GM21723 (cell line): ENCODE data around the gene GPN2.

Experiments used
- ATAC-seq: cut with Tn5 transposase; IDR thresholded peaks from one replicate; pipeline ENCODE4 v1.9.1; 2021; ENCODE audit warnings: mild to moderate bottlenecking, moderate library complexity; ENCODE audit not compliant: unreplicated experiment

GPN2 gene

DNA sequence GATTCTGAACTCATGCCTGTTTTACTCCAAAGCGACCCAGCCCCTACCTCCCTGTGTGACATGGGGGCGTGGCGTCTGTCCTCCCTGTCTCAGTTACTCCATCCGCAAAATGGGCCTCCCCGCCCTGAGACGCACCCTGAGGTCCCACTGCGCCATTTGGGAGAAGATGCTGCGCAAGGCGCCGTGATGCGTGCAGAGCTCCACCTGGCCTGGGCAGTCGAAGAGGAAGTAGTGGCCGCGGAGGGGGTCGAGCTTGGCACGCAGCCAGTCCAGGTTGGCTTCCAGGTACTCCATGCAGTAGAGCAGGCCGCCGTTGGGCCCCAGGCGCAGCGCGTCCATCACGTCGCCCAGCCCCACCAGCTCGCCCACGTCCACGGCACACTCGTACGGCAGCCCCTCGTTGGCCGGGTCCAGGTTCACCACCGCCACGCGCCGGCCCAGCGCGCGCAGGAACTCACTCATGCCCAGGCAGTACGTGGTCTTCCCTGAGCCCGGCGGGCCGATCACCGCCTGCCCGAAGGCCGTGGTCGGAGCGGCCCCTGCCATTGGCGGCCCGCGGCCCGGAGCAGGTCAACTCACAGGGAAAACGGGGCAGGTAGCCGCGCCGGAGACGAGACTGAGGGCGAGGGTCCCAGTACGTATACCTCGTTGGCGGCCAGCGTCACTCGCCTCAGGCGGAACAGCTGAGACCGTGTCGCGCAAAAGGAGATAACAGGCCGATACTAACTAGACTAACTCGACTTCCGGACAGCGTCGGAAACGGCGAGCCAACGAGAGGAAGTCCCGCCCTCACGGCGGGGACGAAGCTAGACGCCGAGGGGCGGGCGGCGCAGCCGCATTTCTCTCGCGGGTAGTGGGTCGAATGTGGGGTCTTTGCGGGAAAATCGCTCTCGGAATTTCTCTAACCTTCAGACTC is at the start of gene GPN2:
Gene GPN2 (minus strand): TSS at position 733 of the 916 bp plus-strand sequence. CDS start 187 bp downstream, at position 546.
- ATAC-seq, result peak; percentile 87

DNA sequence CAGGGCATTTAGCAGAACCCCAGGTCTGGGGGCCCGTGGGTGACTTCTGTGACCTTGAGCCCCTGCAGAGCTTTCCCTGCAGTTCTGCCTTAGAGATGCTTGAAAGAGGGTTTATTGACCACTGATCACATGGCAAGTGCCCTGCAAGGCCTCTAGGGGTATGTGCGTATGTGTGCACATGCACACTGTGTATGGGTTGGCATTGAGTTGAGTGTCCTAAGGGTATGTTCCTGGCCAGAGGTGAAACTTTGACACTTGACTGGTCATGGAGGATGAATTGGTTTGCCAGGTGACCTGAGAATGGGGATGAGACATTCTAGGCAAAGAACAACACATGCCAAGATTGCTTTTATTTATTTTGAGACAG is 48.6 kb upstream of the GPN2 start:
- no peak for ATAC-seq

- ATAC-seq, result no peak
Observed at GRCh38 chr1:26938004-26938658, 48.0 kb upstream of the GPN2 start.

- ATAC-seq, result no peak
Observed at GRCh38 chr1:26936823-26937222, 46.7 kb upstream of the GPN2 start.

- ATAC-seq, result peak; percentile 61
Observed at GRCh38 chr1:26932531-26932930, 42.4 kb upstream of the GPN2 start.

GRCh38 chr1:26923711-26924110 is 33.6 kb upstream of the GPN2 start:
- ATAC-seq, result no peak

- ATAC-seq, result no peak
Observed at GRCh38 chr1:26922901-26923300, 32.8 kb upstream of the GPN2 start.

GRCh38 chr1:26922431-26922729 is 32.3 kb upstream of the GPN2 start:
- ATAC-seq, result no peak

DNA sequence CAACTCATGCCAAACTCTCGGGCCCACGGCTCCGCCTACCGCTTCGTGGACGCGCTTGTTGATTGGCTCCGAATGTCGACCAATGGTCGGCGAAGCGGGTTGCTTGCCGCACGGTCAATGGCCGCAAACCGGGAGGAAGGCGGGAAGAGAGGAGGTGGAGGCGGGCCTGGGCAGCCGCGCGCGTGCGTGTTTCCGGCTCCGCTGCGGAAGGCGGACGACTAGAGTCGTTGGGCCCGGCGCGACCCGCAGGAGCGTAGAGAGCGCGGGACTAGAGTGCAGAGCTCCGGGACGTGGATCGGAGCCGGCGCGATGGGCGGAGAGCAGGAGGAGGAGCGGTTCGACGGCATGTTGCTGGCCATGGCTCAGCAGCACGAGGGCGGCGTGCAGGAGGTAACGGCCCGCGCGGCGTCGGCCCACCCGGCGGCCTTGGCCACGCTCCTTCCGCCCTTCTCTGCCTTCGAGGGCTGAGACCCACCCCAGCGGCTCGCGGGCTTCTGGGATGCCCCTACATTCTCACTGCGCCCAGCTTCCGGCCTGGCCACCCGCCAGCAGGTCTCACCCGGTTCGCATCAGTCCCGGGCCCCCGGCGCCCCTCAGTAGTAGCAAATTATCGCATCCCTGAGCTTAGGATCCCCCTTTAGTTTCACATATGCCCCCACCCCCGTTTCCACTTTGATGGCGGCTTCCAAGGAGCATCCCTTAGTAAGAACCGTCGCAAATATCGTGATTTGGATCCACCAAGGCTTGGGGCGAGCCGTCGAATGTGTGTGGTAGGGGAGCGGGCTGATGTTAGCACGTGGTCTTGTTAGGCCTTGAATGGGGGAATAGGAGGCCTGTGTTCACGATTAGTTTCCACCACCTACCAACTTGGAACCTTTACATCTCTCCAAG is 31.7 kb upstream of the GPN2 start, which contains the start of gene NUDC:
Gene NUDC (plus strand): TSS at position 204 of the 891 bp plus-strand sequence. CDS start 106 bp downstream, at position 310.
- peak; percentile 93 for ATAC-seq

- ATAC-seq, result no peak
Observed at GRCh38 chr1:26921126-26921539, 31.1 kb upstream of the GPN2 start.

- ATAC-seq, result no peak
Observed at GRCh38 chr1:26915204-26915842, 25.2 kb upstream of the GPN2 start.

DNA sequence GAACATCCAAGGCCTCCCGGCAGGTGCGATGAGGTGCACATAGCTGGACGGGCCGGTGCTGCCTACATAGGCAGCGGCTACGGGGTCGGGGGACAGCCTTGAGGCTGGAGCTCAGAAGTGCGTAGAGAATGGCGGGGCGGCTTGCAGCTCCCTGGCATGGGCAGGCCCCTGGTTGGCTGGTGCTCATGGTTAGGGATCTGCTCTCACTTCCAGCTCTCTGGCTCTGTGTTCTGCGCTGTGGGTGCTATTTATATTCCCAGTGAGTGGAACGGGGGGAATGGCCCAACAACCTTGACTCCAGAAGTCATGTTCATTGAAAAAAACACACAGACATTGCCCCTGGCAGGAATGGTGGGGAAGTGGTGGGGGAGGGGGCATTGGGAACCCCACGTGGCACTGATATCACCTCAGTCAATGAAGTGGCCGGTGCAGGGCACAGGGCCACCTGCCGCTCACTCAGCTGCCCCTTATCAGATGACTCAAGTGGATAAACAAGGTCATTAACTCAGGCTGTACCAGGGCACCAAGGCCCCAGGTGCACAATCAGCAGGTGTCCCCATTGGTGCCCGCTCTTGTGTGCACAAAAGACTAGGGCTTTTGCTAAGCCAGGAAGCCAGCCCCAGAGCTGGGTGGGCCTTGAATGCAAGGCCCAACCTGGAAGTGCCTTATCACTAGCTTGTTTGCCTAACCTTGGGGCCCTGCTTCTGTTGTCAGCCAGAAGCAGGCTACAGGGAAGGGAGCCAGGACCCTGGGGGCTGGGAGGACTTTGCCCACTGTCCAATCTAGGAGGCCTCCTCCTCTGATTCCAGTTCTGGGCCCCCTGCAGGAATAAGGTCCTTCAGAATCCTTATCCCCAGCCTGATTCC is 23.9 kb upstream of the GPN2 start, which contains the start of gene NR0B2:
Gene NR0B2 (minus strand): TSS at position 222 of the 866 bp plus-strand sequence. CDS start 35 bp downstream, at position 187.
- no peak for ATAC-seq

DNA sequence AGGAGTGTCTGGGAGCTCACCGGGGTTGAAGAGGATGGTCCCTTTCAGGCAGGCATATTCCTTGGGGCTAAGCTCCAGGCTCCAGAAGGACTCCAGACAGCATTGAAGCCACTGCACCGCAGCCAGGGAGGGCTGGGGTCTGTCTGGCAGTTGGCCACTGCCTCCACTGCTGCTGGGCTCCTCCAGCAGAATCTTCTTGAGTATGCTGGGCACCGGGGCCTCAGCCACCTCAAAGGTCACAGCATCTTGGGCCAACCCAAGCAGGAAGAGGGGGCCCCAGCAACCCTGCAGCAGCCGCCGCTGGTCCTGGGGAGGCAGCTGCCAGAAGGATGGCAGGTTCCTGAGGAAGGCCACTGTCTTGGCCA is 23.3 kb upstream of the GPN2 start:
- ATAC-seq, result no peak

DNA sequence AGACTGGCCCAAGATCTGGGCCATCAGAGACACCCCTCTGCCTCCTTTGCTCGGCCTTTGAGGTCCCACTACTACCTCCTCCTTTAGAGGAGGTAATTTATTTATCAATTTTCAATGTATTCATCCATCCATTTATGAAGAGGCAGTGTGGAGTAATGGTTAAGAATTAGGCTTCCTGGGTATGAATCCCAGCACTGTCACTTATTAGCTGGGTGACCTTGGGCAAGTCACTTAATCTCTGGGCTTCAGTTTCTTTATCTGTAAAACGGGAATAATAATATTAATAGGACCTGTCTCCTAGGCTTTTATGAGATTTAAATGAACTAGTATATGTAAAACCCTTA is 22.0 kb upstream of the GPN2 start:
- ATAC-seq, result no peak

- ATAC-seq, result no peak
Observed at GRCh38 chr1:26911399-26912146, 21.5 kb upstream of the GPN2 start.

DNA sequence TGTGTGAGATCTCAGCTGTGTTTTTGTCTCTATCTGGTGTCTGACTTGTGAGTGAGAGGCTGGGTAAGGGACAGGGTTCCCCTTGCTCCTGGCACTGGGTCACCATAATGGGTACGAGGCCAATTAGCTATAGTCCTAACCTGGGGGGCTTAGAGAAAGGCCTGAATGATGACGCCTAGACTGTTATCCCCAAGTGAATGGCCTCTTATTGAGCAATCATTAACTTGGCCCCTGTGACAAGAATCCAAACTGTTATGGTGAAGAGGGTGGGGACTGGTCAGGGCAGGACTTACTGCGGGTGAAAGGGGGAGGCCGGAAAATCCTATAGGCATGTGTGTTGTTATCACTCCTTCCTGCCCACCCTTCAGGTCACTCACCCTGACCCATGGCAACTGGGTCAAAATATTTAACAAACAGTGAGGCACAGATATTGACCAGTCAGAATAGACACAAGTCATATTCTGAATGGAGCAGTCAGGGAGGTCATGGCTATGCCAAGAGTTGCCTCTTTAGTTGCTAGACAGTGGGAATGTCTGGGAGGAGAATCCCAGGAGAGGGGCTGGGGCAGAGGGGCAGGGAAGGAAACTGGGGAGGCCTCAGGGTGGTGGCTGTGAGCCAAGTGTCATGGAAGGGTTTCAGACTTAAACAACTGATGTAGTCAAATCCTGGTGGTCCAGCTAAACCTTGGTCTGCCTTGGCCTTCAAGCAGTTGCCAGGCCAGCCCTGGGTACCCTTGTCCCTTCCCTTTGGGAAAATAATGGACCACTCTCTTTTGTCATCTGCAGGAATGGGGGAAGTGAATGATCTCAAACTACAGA is 20.5 kb upstream of the GPN2 start:
- no peak for ATAC-seq

GRCh38 chr1:26909951-26910342 is 19.9 kb upstream of the GPN2 start:
- ATAC-seq, result no peak
